Ascending aorta (tissue), 2 donors: ENCODE data around the gene ART4. TPM values are rescaled to one million over a fixed set of nuclear protein-coding genes. Genes with fewer than 3 reads are reported as not detected.
A peak's percentile ranks its signal among the peaks of the same experiment; 100 is the strongest.

Source experiments
- DNase-seq, 2 donors: peaks; one replicate each; pipeline ENCODE4 v3.0.0-alpha.2; 2019; ENCODE audit warnings: low spot score in 2 of 2
- H3K27ac ChIP-seq, 2 donors: fragments of 200-600 bp; sonication (generic); one replicate each; pipeline ENCODE4 v1.5.1; 2016 to 2017; ENCODE audit warnings: mild to moderate bottlenecking in 1 of 2
- H3K27me3 ChIP-seq: fragments of 200-600 bp; sonication (generic); one replicate; pipeline ENCODE4 v1.5.1; 2017
- H3K36me3 ChIP-seq, 2 donors: fragments of 200-600 bp; sonication (generic); one replicate each; pipeline ENCODE4 v1.5.1; 2016
- H3K4me1 ChIP-seq, 2 donors: fragments of 200-600 bp; sonication (generic); one replicate each; pipeline ENCODE4 v1.5.1; 2016 to 2017; ENCODE audit warnings: mild to moderate bottlenecking in 1 of 2
- H3K4me3 ChIP-seq, 2 donors: fragments of 200-600 bp; sonication (generic); one replicate each; pipeline ENCODE4 v1.5.1; 2016 to 2017; ENCODE audit warnings: mild to moderate bottlenecking in 1 of 2
- H3K9me3 ChIP-seq, 2 donors: fragments of 200-600 bp; sonication (generic); one replicate each; pipeline ENCODE4 v1.5.1; 2016
- intact Hi-C: fragments of 100-400 bp; cut with DNase I; formaldehyde crosslinking; loops from one replicate; pipeline ENCODE4 v1.15.1; 2023
- total RNA-seq: library from RNA; depleted of rRNA; stranded (reverse); fragments of >200 nt; gene quantifications from one replicate; pipeline ENCODE4 v1.1.0, GENCODE V29; 2016
- TF ChIP-seq, protein P1 (sequence below), 3 experiments: fragments of 200-600 bp in 2 of 3; fragments of 450-650 bp in 1 of 3; sonication (generic) in 2 of 3; IDR thresholded peaks; one replicate each; pipeline ENCODE4 v1.5.1; 2016 to 2019; ENCODE audit warnings: antibody characterized with exemption in 3 of 3, mild to moderate bottlenecking in 1 of 3, moderate library complexity in 1 of 3

ART4 gene
- total RNA-seq, 1 donor from 2014 or later = 40.4 TPM

DNA sequence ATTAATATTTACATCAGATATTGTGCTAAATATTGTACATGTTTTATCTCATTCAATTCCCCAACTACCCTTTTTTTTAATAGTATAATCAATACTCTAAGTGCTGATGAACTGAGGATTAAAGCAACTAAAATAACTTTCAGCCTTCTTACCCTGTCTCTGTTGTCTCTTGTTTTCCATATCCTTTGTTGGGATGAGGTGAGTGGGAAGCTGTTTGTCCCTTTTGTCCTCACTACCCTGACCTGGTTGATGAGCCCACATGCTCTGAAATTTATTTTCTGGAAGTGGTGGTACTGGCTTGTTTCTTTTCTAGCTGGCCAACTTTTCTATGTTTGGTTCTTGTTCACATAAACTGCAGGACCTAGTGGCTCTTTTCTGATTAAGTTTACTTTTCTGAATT, 9.6 kb upstream of the ART4 start:
- Histone ChIP-seq H3K4me3 (no peak overlapping the region), H3K27ac (no peak overlapping the region), H3K36me3 (no peaks in the 10 kb centered on the region), H3K27me3 (no peaks in the 10 kb centered on the region), H3K9me3 (no peaks in the 10 kb centered on the region), H3K4me1 (peaks cover 4 to 22% of the 10 kb centered on the region in 2 donors)
- no peak for DNase-seq
- intact Hi-C loops = no loop called here
- TF ChIP-seq, protein P1, sequence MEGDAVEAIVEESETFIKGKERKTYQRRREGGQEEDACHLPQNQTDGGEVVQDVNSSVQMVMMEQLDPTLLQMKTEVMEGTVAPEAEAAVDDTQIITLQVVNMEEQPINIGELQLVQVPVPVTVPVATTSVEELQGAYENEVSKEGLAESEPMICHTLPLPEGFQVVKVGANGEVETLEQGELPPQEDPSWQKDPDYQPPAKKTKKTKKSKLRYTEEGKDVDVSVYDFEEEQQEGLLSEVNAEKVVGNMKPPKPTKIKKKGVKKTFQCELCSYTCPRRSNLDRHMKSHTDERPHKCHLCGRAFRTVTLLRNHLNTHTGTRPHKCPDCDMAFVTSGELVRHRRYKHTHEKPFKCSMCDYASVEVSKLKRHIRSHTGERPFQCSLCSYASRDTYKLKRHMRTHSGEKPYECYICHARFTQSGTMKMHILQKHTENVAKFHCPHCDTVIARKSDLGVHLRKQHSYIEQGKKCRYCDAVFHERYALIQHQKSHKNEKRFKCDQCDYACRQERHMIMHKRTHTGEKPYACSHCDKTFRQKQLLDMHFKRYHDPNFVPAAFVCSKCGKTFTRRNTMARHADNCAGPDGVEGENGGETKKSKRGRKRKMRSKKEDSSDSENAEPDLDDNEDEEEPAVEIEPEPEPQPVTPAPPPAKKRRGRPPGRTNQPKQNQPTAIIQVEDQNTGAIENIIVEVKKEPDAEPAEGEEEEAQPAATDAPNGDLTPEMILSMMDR (IDR thresholded peaks at IDR 0.05) = no peak

DNA sequence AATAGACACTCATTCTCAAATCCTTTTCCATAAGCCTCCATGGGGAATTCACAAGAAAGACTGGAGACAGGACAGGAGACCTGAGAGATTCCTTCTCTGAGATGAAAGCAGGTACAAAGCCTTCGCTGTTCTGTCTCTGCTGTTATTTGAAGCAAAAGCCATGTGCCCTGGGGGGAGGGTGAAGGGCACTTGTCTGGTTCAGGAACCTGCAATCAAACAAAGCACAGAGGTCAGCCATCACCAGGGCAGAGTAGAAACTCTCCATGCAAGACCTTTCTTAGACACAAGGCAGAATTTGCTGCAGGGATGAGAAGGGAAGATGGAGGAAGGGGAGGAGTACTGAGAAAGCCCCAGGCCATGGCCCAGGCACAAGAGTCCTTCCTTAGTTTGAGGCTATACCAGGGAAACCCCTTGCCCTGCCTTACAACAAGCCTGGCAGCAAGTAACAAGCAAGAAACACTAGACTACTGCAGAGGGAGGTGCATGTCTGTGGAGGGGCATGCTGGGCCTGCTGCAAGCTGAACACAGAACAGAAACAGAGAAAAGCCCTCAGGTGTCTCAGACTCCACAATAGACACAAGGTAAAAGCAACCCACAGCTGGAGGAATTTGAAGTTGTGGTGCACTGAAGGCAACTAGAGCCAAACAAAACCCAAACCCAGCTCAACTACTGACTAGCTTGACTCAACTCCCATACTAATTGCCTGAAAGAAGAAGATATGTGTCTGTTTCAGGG, 7.8 kb upstream of the ART4 start:
- no peaks in the 10 kb centered on the region for H3K36me3 ChIP-seq
- no peaks in the 10 kb centered on the region for H3K9me3 ChIP-seq
- no peak for DNase-seq
- H3K27ac ChIP-seq = no peak overlapping the region
- TF ChIP-seq, protein P1 (IDR thresholded peaks at IDR 0.05) = no peak
- peaks cover 4 to 35% of the 10 kb centered on the region in 2 donors for H3K4me1 ChIP-seq
- intact Hi-C loops = no loop called here
- no peaks in the 10 kb centered on the region for H3K27me3 ChIP-seq
- H3K4me3 ChIP-seq = no peak overlapping the region

DNA sequence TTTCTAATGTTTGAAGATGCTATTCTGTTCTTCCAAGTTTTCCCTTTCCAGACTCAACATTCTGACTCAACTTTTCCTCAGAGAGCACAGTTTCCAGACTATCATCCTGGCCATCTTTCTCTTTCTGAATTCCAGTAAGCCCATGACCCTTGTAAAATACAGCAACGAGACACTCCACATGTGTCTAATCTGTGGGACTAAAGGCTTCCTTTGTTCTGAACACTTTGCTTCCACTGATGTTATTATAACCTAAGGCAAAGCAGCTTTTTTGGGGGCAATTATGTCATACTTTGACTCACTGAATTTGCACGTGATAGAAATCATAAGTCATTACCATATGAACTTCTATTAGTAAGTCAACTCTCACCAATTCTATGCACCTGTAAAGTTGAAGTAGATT, 6.3 kb upstream of the ART4 start:
- Histone ChIP-seq H3K27ac (peak overlapping the region; percentile 53 to 60), H3K4me1 (peaks cover 8 to 48% of the 10 kb centered on the region in 2 donors), H3K9me3 (no peaks in the 10 kb centered on the region), H3K36me3 (no peaks in the 10 kb centered on the region), H3K27me3 (no peaks in the 10 kb centered on the region), H3K4me3 (no peak overlapping the region)
- intact Hi-C loops = loop anchor here (2.0 to 10.0 kb wide), 4 partner anchors 43 to 675 kb away; no protein-coding TSS in a partner anchor
- TF ChIP-seq, protein P1 (IDR thresholded peaks at IDR 0.05) = no peak
- no peak for DNase-seq

DNA sequence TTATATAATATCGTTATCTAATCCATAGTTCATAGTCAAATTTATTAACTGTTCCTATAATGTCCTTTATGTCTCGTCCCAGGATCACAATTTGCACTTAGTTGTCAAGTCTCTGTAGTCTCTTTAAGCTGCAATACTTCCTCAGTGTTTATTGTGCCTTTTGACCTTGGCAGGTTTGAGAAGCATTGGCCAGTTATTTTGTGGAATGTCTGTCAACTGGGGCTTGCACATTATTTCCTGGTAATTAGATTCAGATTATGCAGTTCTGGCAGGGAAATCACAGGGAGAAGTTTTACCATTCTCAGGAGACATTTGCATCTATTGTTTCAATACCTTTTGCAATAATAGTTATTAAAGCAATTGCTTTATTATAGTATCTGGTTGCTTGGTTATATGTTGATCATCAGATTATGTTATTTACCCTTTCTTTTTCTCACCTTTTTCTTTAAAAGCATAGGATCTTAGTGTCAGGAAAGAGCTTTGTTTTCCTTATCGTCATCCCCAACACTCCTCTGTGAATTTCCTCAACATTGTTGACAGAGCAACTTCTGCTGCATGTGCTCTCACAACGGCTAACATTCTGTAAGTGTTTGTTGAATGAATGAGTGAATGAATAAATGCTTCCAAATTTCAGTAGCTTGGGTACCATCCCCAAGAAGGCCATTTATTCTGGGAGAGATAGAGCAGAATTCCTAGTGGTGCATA, 3.7 kb upstream of the ART4 start:
- Histone ChIP-seq H3K4me1 (peaks cover 8 to 65% of the 10 kb centered on the region in 2 donors), H3K9me3 (no peaks in the 10 kb centered on the region), H3K4me3 (no peak overlapping the region), H3K36me3 (no peaks in the 10 kb centered on the region), H3K27me3 (no peaks in the 10 kb centered on the region), H3K27ac (peak overlapping the region; percentile 11 to 87)
- intact Hi-C loops = loop anchor here (5.0 to 10.0 kb wide), 3 partner anchors 100 to 678 kb away; no protein-coding TSS in a partner anchor
- no peak for DNase-seq
- TF ChIP-seq, protein P1 (IDR thresholded peaks at IDR 0.05) = no peak

DNA sequence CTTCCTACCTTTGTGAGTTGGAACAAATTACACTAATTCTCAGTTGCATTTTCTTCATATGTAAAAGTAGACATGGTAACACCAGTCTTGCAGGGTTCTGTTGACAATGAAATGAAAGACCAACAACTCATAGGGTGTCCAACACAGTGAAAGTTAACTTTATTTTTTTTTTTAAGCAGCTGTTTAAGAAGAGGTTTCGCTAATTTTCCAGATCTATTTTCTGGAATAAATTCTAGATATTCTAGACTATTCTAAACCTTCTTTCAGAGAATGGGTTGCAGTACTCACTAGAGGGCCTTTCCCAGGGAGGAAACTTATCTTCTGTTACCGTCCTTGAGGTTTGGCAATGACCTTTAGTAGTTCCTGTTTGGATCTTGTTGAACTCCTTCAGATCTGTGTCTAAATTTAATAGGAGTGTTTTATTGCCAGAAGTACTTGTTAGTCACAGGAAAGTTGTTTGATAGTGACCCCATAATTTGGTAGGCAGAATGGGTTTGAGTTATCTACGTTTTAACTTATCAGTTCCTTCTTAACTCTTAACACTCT, 2.8 kb upstream of the ART4 start:
- Histone ChIP-seq H3K9me3 (no peaks in the 10 kb centered on the region), H3K36me3 (no peaks in the 10 kb centered on the region), H3K27me3 (no peaks in the 10 kb centered on the region), H3K4me1 (peaks cover 8 to 66% of the 10 kb centered on the region in 2 donors), H3K27ac (peak overlapping the region; percentile 73 to 87), H3K4me3 (no peak overlapping the region)
- TF ChIP-seq, protein P1 (IDR thresholded peaks at IDR 0.05) = no peak
- intact Hi-C loops = loop anchor here (5.0 to 10.0 kb wide), 3 partner anchors 101 to 679 kb away; no protein-coding TSS in a partner anchor
- no peak for DNase-seq
